Posterior vena cava (tissue), 2 donors: ENCODE measurements around the gene NR2F1. TPM values are rescaled to one million over a fixed set of nuclear protein-coding genes. Genes with fewer than 3 reads are reported as not detected.
"Not testable (repeated sequence)": the region's sequence is repeated elsewhere in the genome, so short reads cannot be mapped to it uniquely, and the experiment has no call there.

ENCODE experiments used
- DNase-seq: peaks from one replicate; pipeline ENCODE4 v3.0.0-alpha.2; 2020; ENCODE audit warnings: low spot score
- intact Hi-C, 2 donors: fragments of 100-400 bp; cut with DNase I; formaldehyde crosslinking; loops; one replicate each; pipeline versions ENCODE4 v1.14.1 to v1.14.2; 2022 to 2023
- long read RNA-seq, 2 donors: library from polyadenylated mRNA; unstranded; transcript quantifications; one replicate each; pipeline ENCODE4 v2.0.0, GENCODE V29; 2020 to 2021
- total RNA-seq, 2 donors: library from RNA; stranded (reverse); fragmentation: NEBNext Ultra II Directional; extraction: Animal tissue kit (Norgen Biotek cat#: 25700); gene quantifications; one replicate each; pipeline ENCODE4 v1.2.1, GENCODE V29; 2021
- donor health status: DM: yes; HTN: yes; CAD: no.
- donor health status: DM: yes; HTN: yes; CAD: no.

NR2F1 gene
- total RNA-seq, result 10 to 100 TPM; 31.5 to 41.7 TPM
- long read RNA-seq, donor 1, partial matches to known transcripts, result 6 of 12 reads
- long read RNA-seq, donor 1, other reads (novel, unspliced or antisense), result 3 of 12 reads
- long read RNA-seq, donor 2, transcript NR2F1-206 (3 exons, 3,841 nt), result major isoform, 17 of 35 reads
- long read RNA-seq, donor 2, partial matches to known transcripts, result 17 of 35 reads
- long read RNA-seq, donor 2, other reads (novel, unspliced or antisense), result 1 of 35 reads

DNA sequence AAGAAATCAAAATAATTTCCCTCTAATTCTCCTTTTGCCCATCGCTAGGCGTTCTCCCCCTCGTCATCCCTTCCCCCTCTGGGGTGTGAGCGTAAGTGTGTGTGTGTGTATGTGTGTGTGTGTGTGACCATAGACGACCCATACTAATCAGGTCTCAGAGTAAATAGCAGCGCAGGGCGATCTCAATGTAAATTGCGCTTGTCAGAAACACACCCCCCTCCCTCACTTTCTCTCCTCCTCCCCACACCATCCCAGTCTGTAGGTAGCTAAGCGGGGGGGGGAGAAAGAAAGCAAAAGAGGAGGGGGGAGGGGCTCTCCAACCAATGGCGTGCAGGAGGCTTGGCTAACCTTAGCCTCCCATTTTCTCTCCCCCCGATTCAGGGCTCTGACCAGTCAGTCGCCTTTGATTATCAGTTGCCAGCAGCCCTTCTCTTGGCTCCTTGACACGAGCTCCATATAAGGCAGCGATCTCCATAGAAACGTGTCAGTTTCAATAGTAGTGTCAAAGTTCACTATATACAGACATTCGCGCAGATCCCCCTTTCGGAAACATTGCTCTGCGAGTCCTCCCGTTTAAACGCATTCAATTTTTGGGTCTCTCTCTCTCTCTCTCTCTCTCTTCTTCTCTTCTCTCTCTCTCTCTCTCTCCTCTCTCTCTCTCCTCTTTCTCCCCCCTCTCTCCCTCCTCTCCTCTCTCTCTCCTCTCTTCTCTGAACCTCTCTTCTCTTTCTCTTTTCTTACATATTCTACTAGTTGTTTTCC, at the start of gene NR2F1:
Gene NR2F1, plus strand, starts transcription at position 546 of the 762 bp plus-strand sequence. CDS start 1,802 bp downstream, outside the sequence.
- intact Hi-C loops, result no loop called here
- peak; percentile 92 for DNase-seq

DNA sequence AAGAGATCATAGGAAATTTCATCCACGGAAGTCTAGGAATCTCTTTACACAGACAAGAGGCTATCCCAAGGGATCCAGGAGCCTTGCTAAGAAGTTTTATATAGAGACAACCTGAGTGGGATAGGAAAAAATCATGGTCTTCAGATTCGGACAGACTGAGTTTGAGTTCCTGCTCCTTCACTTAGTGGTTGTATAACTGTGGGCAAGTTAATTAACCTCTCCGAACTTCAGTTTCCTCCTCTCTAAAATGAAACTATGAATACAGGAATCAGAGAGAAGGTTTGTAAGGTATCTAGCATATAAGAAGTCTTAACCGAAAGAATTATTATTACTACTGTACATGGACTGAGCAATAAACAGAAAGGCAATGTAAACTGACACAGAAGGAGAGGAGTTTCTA, 37.1 kb upstream of the NR2F1 start:
- no peak for DNase-seq
- intact Hi-C loops, result no loop called here

DNA sequence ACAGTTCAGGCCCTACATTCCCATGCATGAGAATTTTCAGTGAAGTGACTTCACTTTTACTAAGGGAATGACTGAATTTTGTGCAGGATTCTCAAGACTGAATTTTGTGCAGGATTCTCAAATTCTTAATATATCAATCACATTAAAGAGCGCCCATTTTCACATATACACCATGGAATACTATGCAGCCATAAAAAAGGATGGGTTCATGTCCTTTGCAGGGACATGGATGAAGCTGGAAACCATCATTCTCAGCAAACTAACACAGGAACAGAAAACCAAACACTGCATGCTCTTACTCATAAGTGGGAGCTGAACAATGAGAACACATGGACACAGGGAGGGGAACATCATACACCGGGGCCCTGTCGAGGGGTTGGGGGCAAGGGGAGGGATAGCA, 33.4 kb upstream of the NR2F1 start:
- intact Hi-C loops, DNase-seq: not testable (repeated sequence)

DNA sequence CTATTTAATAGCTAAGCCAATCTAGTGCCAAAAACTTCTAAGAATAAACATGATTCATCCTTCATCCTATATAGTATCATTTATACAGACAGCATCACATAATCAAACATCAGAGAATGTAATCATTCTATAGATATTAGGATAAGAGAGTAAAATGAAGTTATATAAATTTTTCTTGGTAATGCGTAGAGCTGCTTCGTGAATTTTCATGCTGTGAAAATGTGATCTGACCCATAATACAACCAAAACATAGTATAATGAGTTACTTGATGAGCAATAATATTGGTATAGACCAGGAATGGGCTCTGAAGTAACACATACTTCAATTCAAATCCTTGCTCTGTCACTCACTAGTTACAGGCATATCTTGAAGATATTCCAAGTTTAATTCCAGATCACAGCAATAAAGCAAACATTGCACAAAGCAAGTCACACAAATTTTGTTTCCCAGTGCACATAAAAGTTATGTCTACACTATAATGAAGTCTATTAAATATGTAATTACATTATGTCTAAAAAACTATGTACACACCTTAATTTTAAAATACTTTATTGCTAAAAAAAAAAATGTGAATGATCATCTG, 25.9 kb upstream of the NR2F1 start:
- DNase-seq, result no peak
- intact Hi-C loops, result no loop called here

DNA sequence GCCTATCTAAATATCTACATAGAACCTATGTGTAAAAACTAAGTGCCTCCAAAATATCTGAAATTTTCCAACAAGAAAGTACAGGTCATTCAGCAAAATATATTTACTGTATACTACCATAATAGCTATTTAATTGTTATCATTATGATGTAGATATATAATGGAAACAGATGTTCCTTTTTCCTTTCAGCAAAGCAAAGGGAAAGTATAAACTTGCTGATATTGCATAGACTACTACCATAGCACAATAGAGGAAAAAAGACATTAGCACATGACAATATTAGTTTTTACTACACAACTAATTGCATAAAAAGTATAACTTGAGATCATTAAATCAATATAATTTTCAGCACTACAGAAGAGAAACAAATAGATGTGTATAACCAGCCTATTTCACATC, 16.9 kb upstream of the NR2F1 start:
- DNase-seq, result no peak
- intact Hi-C loops, result no loop called here

DNA sequence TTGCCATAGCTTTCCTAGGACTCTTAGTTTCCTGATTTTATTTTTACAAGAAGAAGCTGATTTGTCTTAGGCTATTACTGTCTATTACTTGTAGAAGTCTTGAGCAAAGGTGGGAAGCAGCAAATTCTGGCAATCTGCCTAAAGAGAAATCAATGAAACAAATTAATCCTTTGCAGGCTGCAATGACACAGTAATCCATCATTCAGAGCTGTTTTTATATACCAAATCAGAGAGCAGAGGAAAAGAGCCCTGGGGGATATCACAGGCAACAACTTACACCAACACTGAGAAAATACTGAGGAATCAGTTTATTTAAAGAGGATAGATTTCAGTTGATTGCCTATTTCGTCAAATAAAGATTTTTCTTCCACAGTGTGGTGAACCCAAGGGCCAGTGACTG, 15.6 kb upstream of the NR2F1 start:
- DNase-seq, result no peak
- intact Hi-C loops, result no loop called here

DNA sequence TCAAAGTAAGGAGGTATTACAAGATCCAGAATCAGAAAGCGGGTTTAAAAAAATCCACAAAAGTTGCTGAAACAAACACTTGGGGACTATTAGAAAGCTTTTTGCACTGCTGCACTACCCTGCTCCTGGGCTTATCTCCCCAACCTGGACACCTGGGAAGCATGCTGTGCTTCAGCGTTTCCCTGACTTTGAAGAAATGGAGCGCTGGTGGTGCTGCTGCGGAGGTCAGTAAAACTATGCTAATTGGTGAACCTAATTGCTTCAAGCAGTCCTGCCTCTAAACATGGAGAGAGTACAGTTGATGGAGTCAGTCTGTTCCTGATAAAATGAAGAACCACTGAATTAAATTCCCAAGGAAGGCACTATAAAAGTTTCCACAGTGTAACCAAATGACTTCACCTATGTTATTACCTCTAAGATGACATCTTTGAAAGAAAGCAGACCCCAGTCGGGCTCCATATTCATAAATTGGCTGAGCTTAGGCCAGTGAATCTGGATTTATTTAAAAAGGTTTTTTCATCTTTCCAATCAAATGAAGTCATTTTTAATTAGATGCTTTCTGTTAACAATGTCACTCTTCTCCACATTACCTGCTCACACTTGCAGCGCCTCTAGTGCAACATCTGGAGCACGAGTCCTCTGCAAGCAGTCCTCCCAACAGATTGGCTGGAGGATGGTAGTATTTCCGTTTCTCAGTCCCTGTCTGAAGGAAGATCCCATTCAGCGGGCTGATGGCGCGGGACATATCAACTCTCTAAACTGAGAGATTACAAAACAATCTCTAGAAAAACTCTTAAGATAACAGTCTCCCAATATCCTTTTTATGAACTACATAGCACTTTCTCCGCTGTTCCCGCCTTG, 13.5 kb upstream of the NR2F1 start:
- intact Hi-C loops, result loop anchor here in 1 of 2 donors (10.0 kb wide), 1 partner anchor 485 kb away; no protein-coding TSS in a partner anchor
- no peak for DNase-seq

DNA sequence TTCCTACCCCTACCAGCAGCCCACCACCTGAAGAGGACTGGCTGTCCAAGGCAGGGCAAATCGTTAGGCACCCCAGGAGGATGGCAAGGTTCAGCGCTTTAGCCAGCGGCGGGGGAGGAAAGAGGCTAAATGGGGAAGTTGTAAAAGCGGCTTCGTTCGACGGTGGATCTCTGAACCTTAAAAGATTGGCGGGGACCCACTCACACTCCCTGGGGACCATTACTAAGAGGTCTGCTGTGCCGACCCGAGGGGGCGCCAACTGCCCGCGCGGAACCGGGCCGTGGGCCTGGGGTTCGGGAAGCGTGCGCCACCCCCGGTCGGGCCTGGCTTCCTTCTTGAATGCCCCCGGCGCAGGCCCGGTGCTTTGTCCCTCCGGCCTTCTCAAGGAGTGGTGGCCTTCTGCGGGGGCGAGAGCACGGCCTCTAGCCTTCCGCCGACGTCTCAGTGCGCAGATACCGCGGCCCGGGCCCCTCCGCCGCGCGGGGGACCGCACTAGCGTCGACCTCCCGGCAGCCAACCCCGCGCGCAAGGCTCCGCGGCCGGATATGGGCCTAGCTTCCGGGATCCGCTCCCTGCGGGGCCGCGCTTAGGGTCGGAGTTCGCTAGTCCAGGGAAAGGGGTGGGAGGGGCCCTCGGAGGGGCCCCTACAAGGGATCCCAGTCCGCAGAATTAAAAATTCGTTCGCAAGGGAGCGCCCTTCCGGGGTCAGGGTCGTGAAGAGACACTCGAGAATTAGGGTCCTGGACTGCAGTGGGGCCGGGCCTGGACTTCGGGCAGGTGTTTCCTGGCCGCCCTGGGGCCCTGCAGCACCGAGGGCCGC, 12.5 kb upstream of the NR2F1 start:
- DNase-seq, result no peak
- intact Hi-C loops, result loop anchor here in 1 of 2 donors (10.0 kb wide), 1 partner anchor 486 kb away; no protein-coding TSS in a partner anchor

DNA sequence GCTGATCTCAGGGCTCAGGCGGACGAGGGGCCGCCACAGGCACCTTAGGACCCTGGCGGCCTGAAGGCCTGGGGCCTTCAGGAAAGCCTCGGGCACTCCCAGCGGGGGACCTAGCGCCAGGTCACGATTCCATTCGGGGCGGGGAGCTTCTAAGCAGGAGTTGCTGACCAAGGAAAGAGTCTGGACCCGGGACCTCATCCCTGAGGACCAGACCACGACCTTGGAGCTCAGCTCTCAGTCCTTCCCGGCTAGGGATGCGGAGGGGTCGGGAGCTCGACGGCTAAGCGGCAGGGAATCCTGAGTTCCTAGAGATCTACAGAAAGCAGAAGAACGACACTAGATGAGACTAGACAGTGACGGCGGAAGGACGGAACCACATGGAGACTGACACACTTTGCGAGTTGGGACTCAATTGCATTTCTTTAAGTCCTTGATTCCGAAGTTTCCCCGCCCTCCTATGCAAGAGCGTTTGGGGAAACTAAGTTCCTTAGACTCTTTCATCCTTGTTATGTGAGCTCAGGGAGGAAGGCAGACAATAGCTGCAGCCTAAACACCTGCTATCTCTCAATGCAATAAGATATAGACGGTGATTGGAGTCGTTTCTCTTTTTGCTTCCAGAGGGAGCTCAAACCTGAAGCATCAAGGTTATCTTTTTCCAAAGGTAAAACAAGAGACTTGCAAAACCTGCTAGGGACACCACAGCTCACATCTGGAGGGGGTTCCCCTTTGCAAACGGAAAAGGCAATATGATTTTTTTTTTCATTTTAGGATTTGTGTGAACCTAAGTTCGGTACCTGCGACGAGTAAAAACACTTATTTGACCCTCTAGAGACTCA, 11.7 kb upstream of the NR2F1 start:
- intact Hi-C loops, result loop anchor here in 1 of 2 donors (10.0 kb wide), 1 partner anchor 487 kb away; no protein-coding TSS in a partner anchor
- DNase-seq, result no peak

DNA sequence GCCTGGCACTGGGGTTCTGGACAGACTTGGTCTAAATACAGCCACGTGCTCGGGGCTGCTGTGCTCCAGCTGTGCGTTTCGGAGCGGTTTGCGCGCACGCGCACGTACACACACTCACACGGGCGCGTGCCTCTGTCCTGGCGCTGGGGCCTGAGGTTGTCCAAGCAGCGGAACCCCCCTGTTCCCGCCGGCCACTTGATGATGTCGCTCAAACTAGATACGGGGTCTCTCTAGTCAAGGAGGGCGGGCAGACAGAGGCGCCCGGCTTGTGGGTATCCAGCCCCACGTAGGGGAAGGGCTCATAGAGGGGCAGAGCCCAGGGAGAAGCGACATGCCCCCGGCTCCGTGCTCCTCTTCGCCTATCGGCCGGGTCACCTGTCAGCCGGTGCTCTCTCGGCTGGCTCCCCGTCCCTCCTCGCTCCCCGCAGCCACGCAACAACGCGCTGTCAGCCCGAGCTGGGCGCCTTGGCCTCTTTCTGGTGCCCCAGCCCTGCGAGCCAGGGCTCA, 10.9 kb upstream of the NR2F1 start:
- intact Hi-C loops, result loop anchor here in 1 of 2 donors (10.0 kb wide), 1 partner anchor 487 kb away; no protein-coding TSS in a partner anchor
- no peak for DNase-seq

DNA sequence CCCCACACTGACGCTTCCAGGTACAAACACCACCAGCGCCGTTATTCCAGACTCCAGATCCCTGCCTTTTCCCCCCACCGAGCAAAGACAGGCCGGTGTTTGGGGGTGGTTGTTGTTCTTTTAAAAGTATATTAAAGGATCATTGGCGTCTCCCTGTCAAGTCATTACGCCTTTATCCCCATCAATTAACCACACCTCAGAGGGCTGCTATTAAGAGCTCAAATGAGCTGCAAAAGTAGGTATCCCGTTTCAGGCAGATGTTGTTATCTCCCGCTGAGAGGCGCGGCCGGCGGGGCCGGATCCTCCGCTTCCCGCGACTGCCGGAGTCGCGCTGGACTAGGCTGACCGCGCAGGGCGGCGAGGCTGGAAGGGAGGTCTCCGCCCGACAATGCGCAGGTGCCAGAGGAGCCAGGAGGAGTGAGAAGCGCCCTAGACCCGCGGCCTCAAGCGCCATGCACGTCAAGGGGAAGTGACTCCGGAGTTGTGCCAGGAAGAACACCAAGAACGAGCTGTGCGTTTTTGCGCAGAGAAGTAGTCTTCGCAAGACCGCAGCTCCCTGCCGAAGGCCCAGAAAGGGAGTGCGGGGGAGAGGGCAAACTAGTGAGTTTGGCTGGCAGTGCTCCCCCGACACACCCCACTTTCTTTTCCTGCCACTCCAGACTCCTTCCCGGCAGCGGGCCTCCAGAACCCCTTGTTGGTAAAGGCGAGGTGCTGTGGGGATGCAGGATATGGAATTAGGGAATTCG, 10.2 kb upstream of the NR2F1 start:
- DNase-seq, result no peak
- intact Hi-C loops, result loop anchor here in 1 of 2 donors (10.0 kb wide), 1 partner anchor 488 kb away; no protein-coding TSS in a partner anchor

DNA sequence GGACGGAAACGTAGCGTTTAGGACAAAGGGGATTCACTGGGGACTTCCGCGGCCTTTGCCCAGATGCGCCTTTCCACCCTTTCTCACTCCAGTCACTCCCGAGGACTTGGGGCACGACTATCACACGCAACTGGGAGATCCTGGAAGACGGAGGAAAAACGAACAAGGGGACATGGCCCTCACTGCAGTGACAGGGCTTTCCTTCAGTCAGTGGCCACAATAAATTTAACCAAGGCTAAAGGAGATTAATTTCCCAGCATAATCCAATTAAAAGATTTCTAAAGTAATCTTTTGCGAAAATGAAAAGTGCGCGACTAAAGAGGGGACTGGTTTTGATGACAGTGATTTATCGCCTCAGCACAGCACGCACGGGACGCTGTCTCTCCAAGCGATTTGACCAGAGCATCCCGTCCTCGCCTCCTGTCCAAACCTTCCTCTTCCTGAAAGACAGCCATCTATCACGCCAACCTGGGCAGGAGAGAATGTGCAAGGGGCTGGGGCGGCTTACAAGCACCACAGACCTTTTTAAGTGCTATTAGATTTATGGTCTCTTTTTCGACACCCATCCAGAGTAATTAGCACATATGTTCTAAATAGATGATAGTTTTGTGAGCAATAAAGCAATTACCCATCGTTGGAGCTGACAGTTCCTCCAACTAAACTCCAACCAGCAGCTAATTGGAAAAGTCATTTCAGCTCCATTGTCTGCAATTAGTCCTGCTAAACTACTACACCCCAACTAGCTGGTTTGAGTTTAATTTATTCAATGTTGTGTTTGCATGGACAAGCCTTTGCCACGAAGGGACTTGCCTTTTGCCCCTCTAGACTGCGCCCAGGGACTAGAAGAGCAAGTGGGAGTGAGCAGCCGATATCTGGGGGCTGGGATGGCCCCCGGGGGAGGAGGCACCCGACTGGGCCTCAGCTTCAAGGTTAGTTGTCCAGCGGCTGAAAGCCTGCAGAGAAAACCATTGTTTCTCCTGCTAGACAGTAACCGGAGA, 9.4 kb upstream of the NR2F1 start:
- no peak for DNase-seq
- intact Hi-C loops, result loop anchor here in 1 of 2 donors (10.0 kb wide), 1 partner anchor 489 kb away; no protein-coding TSS in a partner anchor

DNA sequence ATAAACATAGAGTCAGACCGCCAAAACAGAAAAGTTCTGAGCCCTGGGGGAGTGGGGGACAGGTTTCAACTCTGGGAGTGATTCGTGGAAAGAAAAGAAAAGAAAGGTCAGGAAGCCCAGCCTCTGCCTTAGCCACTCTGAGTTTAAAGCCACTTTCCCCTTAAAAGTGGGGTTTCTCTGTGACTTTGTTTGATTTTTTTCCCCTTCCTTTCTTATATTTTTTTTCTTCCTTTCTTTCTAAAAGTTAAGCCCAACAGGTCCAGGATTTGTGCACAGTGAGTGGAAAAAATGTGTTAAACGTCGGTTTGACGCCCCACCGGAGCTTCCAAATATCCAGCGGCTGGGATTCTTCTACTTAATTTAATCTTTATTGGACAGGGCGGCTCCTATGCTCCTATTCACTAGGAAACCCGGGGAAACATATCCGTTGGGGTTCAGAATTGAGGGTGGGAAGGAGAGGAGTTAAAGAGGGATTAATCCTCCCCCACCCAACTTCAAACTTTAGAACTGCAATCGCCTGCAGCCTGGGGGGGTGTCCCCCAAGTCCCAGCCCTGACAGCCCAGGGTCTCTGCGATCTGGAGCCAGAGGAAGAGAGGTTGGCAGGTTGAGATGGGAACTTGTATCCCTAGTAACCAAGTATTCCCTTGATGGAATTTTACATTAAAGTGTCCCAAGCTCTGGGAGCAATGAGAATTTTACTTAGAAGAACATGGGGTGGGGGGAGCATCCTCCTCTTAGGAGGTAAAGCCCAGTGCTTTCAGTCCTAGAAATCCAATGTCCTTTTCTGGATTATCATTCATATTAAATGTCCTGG, 8.3 kb upstream of the NR2F1 start:
- intact Hi-C loops, result loop anchor here in 1 of 2 donors (10.0 kb wide), 1 partner anchor 490 kb away; no protein-coding TSS in a partner anchor
- no peak for DNase-seq
